Umbilical cord (tissue), 2 donors: ENCODE results near the gene PRX. TPM values are rescaled to one million over a fixed set of nuclear protein-coding genes. Genes with fewer than 3 reads are reported as not detected.
"Not testable (repeated sequence)": the region's sequence is repeated elsewhere in the genome, so short reads cannot be mapped to it uniquely, and the experiment has no call there.

Experiments used
- DNase-seq: peaks from one replicate; pipeline ENCODE4 v3.0.0-alpha.2; 2015; ENCODE audit warnings: low spot score
- total RNA-seq: library from RNA; depleted of rRNA; stranded (reverse); fragments of >200 nt; gene quantifications from one replicate; pipeline ENCODE4 v1.2.3, GENCODE V29; 2014; ENCODE audit warnings: low replicate concordance; ENCODE audit not compliant: insufficient read depth

The PRX gene
- 2.6 TPM for total RNA-seq

- peak; percentile 33 for DNase-seq
These were observed at the start of gene PRX for GRCh38 chr19:40413291-40413845. TSS of gene PRX (minus strand) at chr19:40413378. CDS start at chr19:40407932, 5,446 bp downstream.

GRCh38 chr19:40461669-40462221, 48.6 kb upstream of the PRX start:
- DNase-seq, result no peak

GRCh38 chr19:40460185-40460584, 47.0 kb upstream of the PRX start:
- no peak for DNase-seq

GRCh38 chr19:40458597-40458974, 45.4 kb upstream of the PRX start:
- DNase-seq, result no peak

- no peak for DNase-seq
These were observed 44.9 kb upstream of the PRX start for GRCh38 chr19:40457953-40458596.

GRCh38 chr19:40457048-40457447, 43.9 kb upstream of the PRX start:
- DNase-seq, result no peak

GRCh38 chr19:40453943-40454342, 40.8 kb upstream of the PRX start:
- DNase-seq, result not testable (repeated sequence)

- no peak for DNase-seq
These were observed 40.1 kb upstream of the PRX start for GRCh38 chr19:40453151-40453735.

- no peak for DNase-seq
These were observed 38.8 kb upstream of the PRX start for GRCh38 chr19:40452016-40452415.

GRCh38 chr19:40450664-40451063, 37.5 kb upstream of the PRX start:
- DNase-seq, result no peak

- DNase-seq, result no peak
These were observed 36.3 kb upstream of the PRX start for GRCh38 chr19:40449506-40449905.

- no peak for DNase-seq
These were observed 33.1 kb upstream of the PRX start for GRCh38 chr19:40446263-40446784.

- peak; percentile 92 for DNase-seq
These were observed 32.6 kb upstream of the PRX start for GRCh38 chr19:40445780-40446262.

GRCh38 chr19:40444825-40445312, 31.7 kb upstream of the PRX start:
- DNase-seq, result no peak

- DNase-seq, result peak; percentile 98
These were observed 31.0 kb upstream of the PRX start, which contains the start of gene SERTAD3 for GRCh38 chr19:40444000-40444824. TSS of gene SERTAD3 (minus strand) at chr19:40444335. CDS start at chr19:40442080, 2,255 bp downstream.

- peak; percentile 100 for DNase-seq
These were observed 30.2 kb upstream of the PRX start for GRCh38 chr19:40443131-40443999.

GRCh38 chr19:40442328-40443130, 29.4 kb upstream of the PRX start:
- DNase-seq, result no peak

- DNase-seq, result no peak
These were observed 28.6 kb upstream of the PRX start for GRCh38 chr19:40441719-40442253.

- no peak for DNase-seq
These were observed 25.1 kb upstream of the PRX start for GRCh38 chr19:40438284-40438683.
